ENCODE results near the gene AKR1C8. TPM values are rescaled to one million over a fixed set of nuclear protein-coding genes. Genes with fewer than 3 reads are reported as not detected.

The AKR1C8 gene
- total RNA-seq, 1 donor from 2014 or later: not detected

GRCh38 chr10:5151076-5151475, 33.9 kb downstream of the AKR1C8 start:
- no peak overlapping the region for H3K27ac Mint-ChIP-seq (ENCODE audit: unreplicated experiment)
- Histone ChIP-seq H3K4me2 (ENCODE audit: low read length) (no peak overlapping the region), H4K20me1 (ENCODE audit: insufficient read depth, low read length) (no peaks in the 10 kb centered on the region), H2AFZ (ENCODE audit: low read depth, low read length) (no peak overlapping the region), H3K4me1 (ENCODE audit: insufficient read depth, low read length) (no peaks in the 10 kb centered on the region), H3K4me3 (ENCODE audit: insufficient read depth, low read depth, low read length) (no peak overlapping the region), H3K36me3 (ENCODE audit: insufficient read depth, low read length) (no peaks in the 10 kb centered on the region), H3K79me2 (ENCODE audit: insufficient read depth, low read length) (no peaks in the 10 kb centered on the region), H3K9ac (ENCODE audit: low read length) (no peak overlapping the region), H3K27ac (ENCODE audit: low read depth, low read length) (no peak overlapping the region), H3K9me3 (ENCODE audit: insufficient read depth, low read depth, low read length) (peaks cover 2% of the 10 kb centered on the region), H3K27me3 (ENCODE audit: insufficient read depth, low read length) (no peaks in the 10 kb centered on the region)
- H3K4me3 Mint-ChIP-seq (ENCODE audit: unreplicated experiment): no peak overlapping the region
- H3K4me1 Mint-ChIP-seq (ENCODE audit: low read depth, unreplicated experiment): no peaks in the 10 kb centered on the region
- no peaks in the 10 kb centered on the region for H3K27me3 Mint-ChIP-seq (ENCODE audit: low read depth, unreplicated experiment)
- no peak for DNase-seq (ENCODE audit: low read depth)
- H3K36me3 Mint-ChIP-seq (ENCODE audit: low read depth, unreplicated experiment): no peaks in the 10 kb centered on the region
- no peak for TF ChIP-seq CTCF (IDR thresholded peaks at IDR 0.05; ENCODE audit: insufficient read depth, low read depth, low read length)
- no peak for TF ChIP-seq EZH2 (IDR thresholded peaks at IDR 0.05; ENCODE audit: insufficient read depth, low read length)
- FAIRE-seq: no peak
- no peaks in the 10 kb centered on the region for H3K9me3 Mint-ChIP-seq (ENCODE audit: unreplicated experiment)

- Mint-ChIP-seq H3K9me3 (ENCODE audit: unreplicated experiment) (no peaks in the 10 kb centered on the region), H3K27ac (ENCODE audit: unreplicated experiment) (no peak overlapping the region), H3K36me3 (ENCODE audit: low read depth, unreplicated experiment) (no peaks in the 10 kb centered on the region), H3K27me3 (ENCODE audit: low read depth, unreplicated experiment) (no peaks in the 10 kb centered on the region), H3K4me3 (ENCODE audit: unreplicated experiment) (no peak overlapping the region), H3K4me1 (ENCODE audit: low read depth, unreplicated experiment) (no peaks in the 10 kb centered on the region)
- no peaks in the 10 kb centered on the region for H3K79me2 ChIP-seq (ENCODE audit: insufficient read depth, low read length)
- no peak overlapping the region for H3K9ac ChIP-seq (ENCODE audit: low read length)
- no peak for TF ChIP-seq EZH2 (IDR thresholded peaks at IDR 0.05; ENCODE audit: insufficient read depth, low read length)
- no peak overlapping the region for H2AFZ ChIP-seq (ENCODE audit: low read depth, low read length)
- no peaks in the 10 kb centered on the region for H3K36me3 ChIP-seq (ENCODE audit: insufficient read depth, low read length)
- H3K4me3 ChIP-seq (ENCODE audit: insufficient read depth, low read depth, low read length): no peak overlapping the region
- no peaks in the 10 kb centered on the region for H3K9me3 ChIP-seq (ENCODE audit: insufficient read depth, low read depth, low read length)
- H3K4me1 ChIP-seq (ENCODE audit: insufficient read depth, low read length): no peaks in the 10 kb centered on the region
- no peak overlapping the region for H3K27ac ChIP-seq (ENCODE audit: low read depth, low read length)
- H3K27me3 ChIP-seq (ENCODE audit: insufficient read depth, low read length): no peaks in the 10 kb centered on the region
- H3K4me2 ChIP-seq (ENCODE audit: low read length): no peak overlapping the region
- no peaks in the 10 kb centered on the region for H4K20me1 ChIP-seq (ENCODE audit: insufficient read depth, low read length)
- DNase-seq (ENCODE audit: low read depth): no peak
- FAIRE-seq: no peak
These were observed 36.3 kb downstream of the AKR1C8 start for GRCh38 chr10:5148678-5149032.

DNA sequence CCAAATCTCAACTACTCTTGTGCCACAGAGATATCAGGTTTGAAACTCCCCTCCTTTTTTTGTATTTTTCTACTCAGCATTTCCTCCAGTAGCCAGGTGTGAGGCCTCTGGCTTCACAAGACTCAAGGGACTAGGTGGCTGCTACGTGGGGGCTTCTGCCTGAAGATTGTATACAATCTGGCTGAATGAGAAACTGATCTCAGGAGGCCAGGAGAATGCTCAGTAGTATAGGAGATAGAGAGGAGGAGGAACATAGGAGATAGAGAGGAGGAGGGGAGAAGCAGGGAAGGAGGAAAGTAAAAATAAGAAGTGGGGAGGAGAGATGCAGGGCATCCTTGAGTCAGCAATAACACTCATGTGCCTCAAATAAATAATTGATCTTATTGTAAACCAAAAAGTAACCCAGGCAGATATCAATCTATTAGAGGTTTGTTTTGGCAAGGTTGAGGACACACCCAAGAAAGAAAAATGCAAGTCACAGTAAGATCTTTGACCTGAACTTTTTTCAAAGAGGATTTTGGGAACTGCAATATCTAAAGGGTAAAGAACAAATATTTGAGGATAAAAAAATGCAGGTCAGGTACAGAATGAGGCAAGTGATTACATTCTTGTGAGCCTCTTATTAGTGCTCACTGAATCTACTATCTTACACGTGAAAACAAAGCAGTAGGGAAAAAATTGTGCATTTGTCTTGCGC, 36.8 kb downstream of the AKR1C8 start:
- H3K4me2 ChIP-seq (ENCODE audit: low read length): no peak overlapping the region
- no peaks in the 10 kb centered on the region for H3K9me3 Mint-ChIP-seq (ENCODE audit: unreplicated experiment)
- H3K4me3 Mint-ChIP-seq (ENCODE audit: unreplicated experiment): no peak overlapping the region
- H3K4me1 Mint-ChIP-seq (ENCODE audit: low read depth, unreplicated experiment): no peaks in the 10 kb centered on the region
- H3K4me1 ChIP-seq (ENCODE audit: insufficient read depth, low read length): no peaks in the 10 kb centered on the region
- no peaks in the 10 kb centered on the region for H4K20me1 ChIP-seq (ENCODE audit: insufficient read depth, low read length)
- no peaks in the 10 kb centered on the region for H3K27me3 Mint-ChIP-seq (ENCODE audit: low read depth, unreplicated experiment)
- no peak for TF ChIP-seq EZH2 (IDR thresholded peaks at IDR 0.05; ENCODE audit: insufficient read depth, low read length)
- no peak for TF ChIP-seq CTCF (IDR thresholded peaks at IDR 0.05; ENCODE audit: insufficient read depth, low read depth, low read length)
- no peaks in the 10 kb centered on the region for H3K27me3 ChIP-seq (ENCODE audit: insufficient read depth, low read length)
- H3K36me3 Mint-ChIP-seq (ENCODE audit: low read depth, unreplicated experiment): no peaks in the 10 kb centered on the region
- H3K27ac ChIP-seq (ENCODE audit: low read depth, low read length): no peak overlapping the region
- H2AFZ ChIP-seq (ENCODE audit: low read depth, low read length): no peak overlapping the region
- no peaks in the 10 kb centered on the region for H3K79me2 ChIP-seq (ENCODE audit: insufficient read depth, low read length)
- no peak overlapping the region for H3K4me3 ChIP-seq (ENCODE audit: insufficient read depth, low read depth, low read length)
- no peak for DNase-seq (ENCODE audit: low read depth)
- no peak for FAIRE-seq
- no peaks in the 10 kb centered on the region for H3K9me3 ChIP-seq (ENCODE audit: insufficient read depth, low read depth, low read length)
- no peak overlapping the region for H3K27ac Mint-ChIP-seq (ENCODE audit: unreplicated experiment)
- H3K9ac ChIP-seq (ENCODE audit: low read length): no peak overlapping the region
- H3K36me3 ChIP-seq (ENCODE audit: insufficient read depth, low read length): no peaks in the 10 kb centered on the region
